ENCODE results near the gene CARD11. TPM values are rescaled to one million over a fixed set of nuclear protein-coding genes. Genes with fewer than 3 reads are reported as not detected.
A peak's percentile ranks its signal among the peaks of the same experiment; 100 is the strongest.

Gene CARD11
- total and polyA plus RNA-seq, 9 donors: 0.28 to 2.5 (median 0.80) TPM

DNA sequence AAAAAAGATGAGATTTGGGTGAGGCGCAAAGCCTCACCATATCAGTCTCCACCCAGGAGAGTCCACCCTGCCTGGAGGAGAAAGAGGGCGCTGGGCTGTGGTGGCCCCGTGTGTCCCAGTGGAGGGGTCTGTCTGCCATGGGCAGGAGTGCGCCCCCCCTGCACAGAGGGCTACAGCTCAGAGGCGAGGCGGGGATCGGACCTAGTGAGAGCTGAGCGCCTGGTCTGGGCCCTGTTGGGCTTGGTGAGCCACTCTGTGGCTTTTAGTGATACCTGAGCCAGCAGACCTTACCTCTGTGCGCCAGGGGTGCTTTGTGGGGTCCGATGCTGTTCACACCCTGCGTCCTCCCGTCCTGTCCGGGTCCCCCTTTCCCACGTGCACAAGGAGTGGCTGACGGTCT, 173.7 kb downstream of the CARD11 start:
- TF ChIP-seq EP300 (IDR thresholded peaks at IDR 0.05) (no peak), POLR2A (IDR thresholded peaks at IDR 0.05) (no peak)
- TF ChIP-seq, protein P1, sequence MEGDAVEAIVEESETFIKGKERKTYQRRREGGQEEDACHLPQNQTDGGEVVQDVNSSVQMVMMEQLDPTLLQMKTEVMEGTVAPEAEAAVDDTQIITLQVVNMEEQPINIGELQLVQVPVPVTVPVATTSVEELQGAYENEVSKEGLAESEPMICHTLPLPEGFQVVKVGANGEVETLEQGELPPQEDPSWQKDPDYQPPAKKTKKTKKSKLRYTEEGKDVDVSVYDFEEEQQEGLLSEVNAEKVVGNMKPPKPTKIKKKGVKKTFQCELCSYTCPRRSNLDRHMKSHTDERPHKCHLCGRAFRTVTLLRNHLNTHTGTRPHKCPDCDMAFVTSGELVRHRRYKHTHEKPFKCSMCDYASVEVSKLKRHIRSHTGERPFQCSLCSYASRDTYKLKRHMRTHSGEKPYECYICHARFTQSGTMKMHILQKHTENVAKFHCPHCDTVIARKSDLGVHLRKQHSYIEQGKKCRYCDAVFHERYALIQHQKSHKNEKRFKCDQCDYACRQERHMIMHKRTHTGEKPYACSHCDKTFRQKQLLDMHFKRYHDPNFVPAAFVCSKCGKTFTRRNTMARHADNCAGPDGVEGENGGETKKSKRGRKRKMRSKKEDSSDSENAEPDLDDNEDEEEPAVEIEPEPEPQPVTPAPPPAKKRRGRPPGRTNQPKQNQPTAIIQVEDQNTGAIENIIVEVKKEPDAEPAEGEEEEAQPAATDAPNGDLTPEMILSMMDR (IDR thresholded peaks at IDR 0.05): no peak
- Histone ChIP-seq H3K27ac (peak overlapping the region; percentile 82 to 83), H3K9me3 (no peaks in the 10 kb centered on the region), H3K4me1 (ENCODE audit: insufficient read depth) (peaks cover 10% of the 10 kb centered on the region), H3K4me3 (peak overlapping the region; percentile 8), H3K36me3 (no peaks in the 10 kb centered on the region), H3K27me3 (no peaks in the 10 kb centered on the region)
- DNase-seq: peak in 4 of 5 donors; percentile 45 to 60 (median 52)
- WGBS, 3 donors: 53 to 72% (median 55%) methylated on average over 15 of the region's 15 CpGs
- intact Hi-C loops (cut with DNase I): loop anchor here in 1 of 4 donors (10.0 kb wide), 1 partner anchor 315 kb away; the partner anchor contains the start of genes BRAT1 and IQCE

- WGBS, 3 donors: 25 to 45% (median 29%) methylated on average over 3 of the region's 3 CpGs
- no peak overlapping the region for H3K4me3 ChIP-seq
- H3K27ac ChIP-seq: no peak overlapping the region
- H3K4me1 ChIP-seq (ENCODE audit: insufficient read depth): peaks cover 21% of the 10 kb centered on the region
- no peak for DNase-seq
- H3K36me3 ChIP-seq: no peaks in the 10 kb centered on the region
- no peaks in the 10 kb centered on the region for H3K27me3 ChIP-seq
- no peaks in the 10 kb centered on the region for H3K9me3 ChIP-seq
- TF ChIP-seq EP300 (IDR thresholded peaks at IDR 0.05): no peak
- TF ChIP-seq, protein P1 (IDR thresholded peaks at IDR 0.05): no peak
- TF ChIP-seq POLR2A (IDR thresholded peaks at IDR 0.05): no peak
- intact Hi-C loops (cut with DNase I): loop anchor here in 1 of 4 donors (10.0 kb wide), 1 partner anchor 312 kb away; the partner anchor contains the start of genes BRAT1 and IQCE
These were observed 177.1 kb downstream of the CARD11 start for GRCh38 chr7:2866601-2867000.

DNA sequence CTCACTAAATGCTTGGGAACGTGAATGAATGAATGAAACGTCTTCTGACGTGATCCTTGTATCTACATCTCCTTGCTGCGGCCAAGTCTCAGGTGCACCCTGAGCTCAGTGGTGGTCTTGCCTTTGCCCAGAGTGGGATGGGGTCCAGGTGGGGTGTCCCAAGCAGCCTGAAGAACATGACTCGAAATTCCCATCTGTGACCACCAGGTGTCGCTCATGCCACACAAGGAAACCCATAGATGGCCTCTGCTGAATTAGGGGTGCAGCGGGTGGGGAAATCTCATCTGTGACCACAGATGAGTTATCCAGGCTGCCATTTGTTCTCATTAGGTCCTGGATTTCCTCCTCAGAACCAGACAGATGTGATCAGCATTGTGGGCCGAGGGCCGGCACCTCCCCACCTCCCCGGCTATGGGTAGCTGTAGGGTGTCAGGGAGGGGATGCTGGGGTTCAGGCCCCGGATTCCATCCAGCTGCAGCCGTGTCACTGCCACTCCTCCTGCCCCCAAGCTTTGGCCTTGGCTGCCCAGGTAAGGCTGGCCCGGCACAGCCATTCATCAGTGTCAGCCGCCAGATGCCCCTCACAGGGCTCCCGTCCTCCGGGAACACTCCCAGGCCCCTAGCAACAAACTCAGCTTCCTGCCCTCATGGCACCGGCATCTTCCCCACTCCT, 178.5 kb downstream of the CARD11 start:
- intact Hi-C loops (cut with DNase I): loop anchor here in 1 of 4 donors (10.0 kb wide), 1 partner anchor 310 kb away; the partner anchor contains the start of genes BRAT1 and IQCE
- Histone ChIP-seq H3K27ac (peak overlapping the region in 1 of 2 donors; percentile 93), H3K36me3 (no peaks in the 10 kb centered on the region), H3K4me3 (no peak overlapping the region), H3K9me3 (no peaks in the 10 kb centered on the region), H3K4me1 (ENCODE audit: insufficient read depth) (peaks cover 16% of the 10 kb centered on the region), H3K27me3 (no peaks in the 10 kb centered on the region)
- TF ChIP-seq POLR2A (IDR thresholded peaks at IDR 0.05) (no peak), EP300 (IDR thresholded peaks at IDR 0.05) (no peak)
- TF ChIP-seq, protein P1 (IDR thresholded peaks at IDR 0.05): peak; percentile 86 to 91 (median 89)
- DNase-seq: peak; percentile 65 to 85 (median 83)
- 57 to 61% (median 58%) methylated on average over 16 to 17 of the region's 17 CpGs for WGBS, 3 donors

GRCh38 chr7:2864204-2864985, 179.3 kb downstream of the CARD11 start:
- intact Hi-C loops (cut with DNase I): loop anchor here in 1 of 4 donors (10.0 kb wide), 1 partner anchor 310 kb away; the partner anchor contains the start of genes BRAT1 and IQCE
- Histone ChIP-seq H3K27ac (peak overlapping the region; percentile 93), H3K27me3 (no peaks in the 10 kb centered on the region), H3K36me3 (no peaks in the 10 kb centered on the region), H3K4me1 (ENCODE audit: insufficient read depth) (peaks cover 13% of the 10 kb centered on the region), H3K9me3 (no peaks in the 10 kb centered on the region), H3K4me3 (no peak overlapping the region)
- TF ChIP-seq, protein P1 (IDR thresholded peaks at IDR 0.05): no peak
- TF ChIP-seq POLR2A (IDR thresholded peaks at IDR 0.05) (no peak), EP300 (IDR thresholded peaks at IDR 0.05) (no peak)
- 78 to 87% (median 81%) methylated on average over 12 of the region's 12 CpGs for WGBS, 3 donors
- DNase-seq: no peak

Measured in ovary (tissue), 9 donors.